Esophagus muscularis mucosa (tissue), 4 donors: Measurements from ENCODE around the gene IGFALS.

Source experiments
- CTCF ChIP-seq, 3 experiments: fragments of 200-600 bp in 2 of 3; fragments of 450-650 bp in 1 of 3; sonication (generic) in 2 of 3; IDR thresholded peaks; one replicate each; pipeline ENCODE4 v1.5.1; 2017 to 2019; ENCODE audit warnings: antibody characterized with exemption in 3 of 3, mild to moderate bottlenecking in 2 of 3, moderate library complexity in 1 of 3
- EP300 ChIP-seq: sonication (generic); formaldehyde crosslinking; IDR thresholded peaks from one replicate; pipeline ENCODE4 v1.6.1; 2017; ENCODE audit warnings: antibody characterized with exemption
- POLR2AphosphoS5 ChIP-seq, 2 donors: sonication (generic); formaldehyde crosslinking; IDR thresholded peaks; one replicate each; pipeline ENCODE4 v1.6.1; 2017; ENCODE audit warnings: antibody characterized with exemption in 2 of 2

GRCh38 chr16:1771864-1772361 lies 21.6 kb downstream of the IGFALS start:
- TF ChIP-seq POLR2AphosphoS5 (IDR thresholded peaks at IDR 0.05) (no peak), CTCF (IDR thresholded peaks at IDR 0.05) (no peak), EP300 (no peak)
